ENCODE data around the gene TMC6.

GRCh38 chr17:78151514-78152008, 23.0 kb upstream of the TMC6 start:
- TF ChIP-seq CTCF (CRISPR knock-in tag; IDR thresholded peaks at IDR 0.05) (no peak), NFIC (IDR thresholded peaks at IDR 0.05; ENCODE audit: low read length) (no peak), PLSCR1 (CRISPR knock-in tag; IDR thresholded peaks at IDR 0.05; ENCODE audit: borderline replicate concordance) (no peak), SAFB2 (CRISPR knock-in tag; IDR thresholded peaks at IDR 0.05; ENCODE audit: borderline replicate concordance, low read depth) (no peak), ZNF878 (CRISPR knock-in tag; IDR thresholded peaks at IDR 0.05) (no peak), EP300 (IDR thresholded peaks at IDR 0.05; ENCODE audit: low read depth in 2 of 2, low read length in 2 of 2) (no peak), EP300 (CRISPR knock-in tag; IDR thresholded peaks at IDR 0.05; ENCODE audit: borderline replicate concordance) (no peak), ZNF350 (CRISPR knock-in tag; IDR thresholded peaks at IDR 0.05; ENCODE audit: borderline replicate concordance, low read depth) (no peak), THYN1 (CRISPR knock-in tag; IDR thresholded peaks at IDR 0.05; ENCODE audit: borderline replicate concordance, low read depth) (no peak), NCOA1 (CRISPR knock-in tag; IDR thresholded peaks at IDR 0.05) (no peak), RBM22 (optimal IDR thresholded peaks at IDR 0.05; ENCODE audit: low read length) (no peak), TOE1 (CRISPR knock-in tag; IDR thresholded peaks at IDR 0.05) (no peak), ZNF335 (CRISPR knock-in tag; IDR thresholded peaks at IDR 0.05) (no peak)

All from HepG2 (cell line).